A673 (cell line): Measurements from ENCODE around the gene TRPC3. TPM values are rescaled to one million over a fixed set of nuclear protein-coding genes. Genes with fewer than 3 reads are reported as not detected.

Source experiments
- BruUV-seq: library from RNA; stranded (reverse); fragments of 400-500 nt; replicated peaks from 2 replicates; lab custom pipeline; 2021; lab: Mats Ljungman, UMichigan
- CTCF ChIA-PET: fragments of 300-600 bp; sonication (Branson Sonifier 250); formaldehyde crosslinking; loops from one replicate; lab custom pipeline; 2022; ENCODE audit warnings: antibody characterized with exemption; lab: Charles Lee
- POLR2A ChIA-PET: fragments of 300-600 bp; sonication (Branson Sonifier 250); formaldehyde crosslinking; loops from one replicate; lab custom pipeline; 2022; ENCODE audit warnings: antibody characterized with exemption; ENCODE audit not compliant: low non-redundant PET; lab: Charles Lee
- DNase-seq: peaks from one replicate; pipeline ENCODE4 v3.0.0-alpha.2; 2015; ENCODE audit warnings: low spot score
- H3K27ac ChIP-seq: fragments of 200-600 bp; sonication (generic); 2 replicates; pipeline ENCODE4 v1.5.1; 2016; ENCODE audit warnings: mixed run types, low read depth, mild to moderate bottlenecking, mixed read lengths, antibody characterized with exemption, low read length; ENCODE audit not compliant: poor library complexity, severe bottlenecking
- H3K27me3 ChIP-seq: fragments of 200-600 bp; sonication (generic); replicated peaks from 2 replicates; pipeline ENCODE4 v1.6.1; 2017; ENCODE audit warnings: mixed run types, low read depth, mild to moderate bottlenecking, mixed read lengths, antibody characterized with exemption, low read length; ENCODE audit not compliant: insufficient read depth, poor library complexity
- H3K36me3 ChIP-seq: fragments of 200-600 bp; sonication (generic); 2 replicates; pipeline ENCODE4 v1.6.1; 2016; ENCODE audit warnings: mixed run types, mild to moderate bottlenecking, mixed read lengths, antibody characterized with exemption, low read length; ENCODE audit not compliant: insufficient read depth, poor library complexity, severe bottlenecking
- H3K4me1 ChIP-seq: fragments of 200-600 bp; sonication (generic); 2 replicates; pipeline ENCODE4 v1.6.1; 2017; ENCODE audit warnings: mixed run types, mild to moderate bottlenecking, mixed read lengths, antibody characterized with exemption, low read length; ENCODE audit not compliant: insufficient read depth, poor library complexity, severe bottlenecking
- H3K4me3 ChIP-seq: fragments of 200-600 bp; sonication (generic); 2 replicates; pipeline ENCODE4 v1.5.1; 2016; ENCODE audit warnings: low read depth, mixed run types, mild to moderate bottlenecking, mixed read lengths, low read length; ENCODE audit not compliant: poor library complexity, severe bottlenecking
- H3K9me3 ChIP-seq: fragments of 200-600 bp; sonication (generic); 2 replicates; pipeline ENCODE4 v1.6.1; 2016; ENCODE audit warnings: mixed run types, low read depth, mild to moderate bottlenecking, mixed read lengths, antibody characterized with exemption, low read length; ENCODE audit not compliant: poor library complexity, severe bottlenecking
- EZH2 ChIP-seq: fragments of 200-600 bp; sonication (generic); IDR thresholded peaks from 2 replicates; pipeline ENCODE4 v1.6.1; 2017; ENCODE audit warnings: borderline replicate concordance, low read depth, mild to moderate bottlenecking, mixed read lengths, antibody characterized with exemption, low read length; ENCODE audit not compliant: poor library complexity, severe bottlenecking
- intact Hi-C: fragments of 100-400 bp; cut with micrococcal nuclease; formaldehyde crosslinking; loops from one replicate; pipeline ENCODE4 v1.10.0; 2022; ENCODE audit not compliant: unreplicated experiment
- total RNA-seq: library from RNA; stranded (reverse); gene quantifications from 2 replicates; pipeline ENCODE4 v1.2.3, GENCODE V29; 2021
- TF ChIP-seq, protein P1 (sequence below): fragments of 300-800, 200-600 bp; sonication (generic); conservative IDR thresholded peaks from 2 replicates; pipeline ENCODE4 v1.5.1; 2017; ENCODE audit warnings: low read depth, mild to moderate bottlenecking, antibody characterized with exemption, low read length, moderate library complexity, mixed read lengths

TRPC3 gene
- total RNA-seq, 1 experiment from 2014 or later = 0.24 TPM

DNA sequence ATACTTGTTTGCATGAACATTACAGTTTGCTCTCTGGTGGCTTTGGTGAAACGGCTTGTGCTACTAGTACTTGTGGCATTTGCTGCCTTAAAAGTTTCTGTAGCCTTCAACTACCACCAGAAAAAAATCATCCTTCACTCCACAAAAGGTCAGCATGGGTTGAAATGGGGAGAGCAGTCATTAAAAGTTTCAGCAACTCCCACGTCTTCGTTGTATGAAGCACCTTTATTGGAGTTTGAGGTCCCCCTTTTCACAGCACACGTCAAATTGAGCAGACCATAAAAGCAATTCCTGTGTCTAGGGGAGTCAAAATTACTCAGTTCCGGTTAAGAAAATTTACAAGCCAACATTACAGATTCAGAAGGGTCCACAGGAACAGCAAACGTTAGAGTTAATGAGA lies 105.2 kb downstream of the TRPC3 start:
- TF ChIP-seq, protein P1, sequence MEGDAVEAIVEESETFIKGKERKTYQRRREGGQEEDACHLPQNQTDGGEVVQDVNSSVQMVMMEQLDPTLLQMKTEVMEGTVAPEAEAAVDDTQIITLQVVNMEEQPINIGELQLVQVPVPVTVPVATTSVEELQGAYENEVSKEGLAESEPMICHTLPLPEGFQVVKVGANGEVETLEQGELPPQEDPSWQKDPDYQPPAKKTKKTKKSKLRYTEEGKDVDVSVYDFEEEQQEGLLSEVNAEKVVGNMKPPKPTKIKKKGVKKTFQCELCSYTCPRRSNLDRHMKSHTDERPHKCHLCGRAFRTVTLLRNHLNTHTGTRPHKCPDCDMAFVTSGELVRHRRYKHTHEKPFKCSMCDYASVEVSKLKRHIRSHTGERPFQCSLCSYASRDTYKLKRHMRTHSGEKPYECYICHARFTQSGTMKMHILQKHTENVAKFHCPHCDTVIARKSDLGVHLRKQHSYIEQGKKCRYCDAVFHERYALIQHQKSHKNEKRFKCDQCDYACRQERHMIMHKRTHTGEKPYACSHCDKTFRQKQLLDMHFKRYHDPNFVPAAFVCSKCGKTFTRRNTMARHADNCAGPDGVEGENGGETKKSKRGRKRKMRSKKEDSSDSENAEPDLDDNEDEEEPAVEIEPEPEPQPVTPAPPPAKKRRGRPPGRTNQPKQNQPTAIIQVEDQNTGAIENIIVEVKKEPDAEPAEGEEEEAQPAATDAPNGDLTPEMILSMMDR = no peak
- no peak for TF ChIP-seq EZH2
- no TSS peak for BruUV-seq
- H3K36me3 ChIP-seq = peaks cover 10% of the 10 kb centered on the region
- ChIA-PET CTCF (no interaction called here), POLR2A (no interaction called here)
- H3K4me3 ChIP-seq = no peak overlapping the region
- H3K27me3 ChIP-seq = no peaks in the 10 kb centered on the region
- DNase-seq = no peak
- intact Hi-C loops = no loop called here
- H3K27ac ChIP-seq = no peak overlapping the region
- H3K4me1 ChIP-seq = no peaks in the 10 kb centered on the region
- no peaks in the 10 kb centered on the region for H3K9me3 ChIP-seq

DNA sequence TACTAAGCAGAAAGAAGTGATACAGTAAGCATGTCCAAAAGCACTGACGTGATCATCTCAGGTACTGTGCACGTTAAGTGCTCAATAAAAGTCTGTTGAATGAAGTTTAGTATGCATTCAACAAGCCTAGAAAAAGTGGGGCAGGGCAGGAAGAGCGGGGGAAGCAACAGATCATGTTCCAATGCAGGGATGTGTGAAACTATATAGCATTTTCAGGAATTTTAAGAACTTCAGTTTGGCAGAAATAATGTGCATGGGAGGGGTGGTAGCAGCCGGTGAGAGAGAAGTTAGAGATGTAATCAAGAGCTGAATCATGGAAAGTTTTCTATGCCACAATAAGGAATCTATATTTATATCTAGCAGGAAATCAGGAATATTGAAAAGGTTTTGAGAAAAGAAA lies 109.0 kb downstream of the TRPC3 start:
- TF ChIP-seq EZH2 = no peak
- TF ChIP-seq, protein P1 = no peak
- no peaks in the 10 kb centered on the region for H3K27me3 ChIP-seq
- ChIA-PET CTCF (no interaction called here), POLR2A (no interaction called here)
- no peak overlapping the region for H3K27ac ChIP-seq
- no peaks in the 10 kb centered on the region for H3K9me3 ChIP-seq
- intact Hi-C loops = no loop called here
- no peaks in the 10 kb centered on the region for H3K4me1 ChIP-seq
- BruUV-seq = no TSS peak
- no peak for DNase-seq
- peaks cover under 1% of the 10 kb centered on the region for H3K36me3 ChIP-seq
- H3K4me3 ChIP-seq = no peak overlapping the region

DNA sequence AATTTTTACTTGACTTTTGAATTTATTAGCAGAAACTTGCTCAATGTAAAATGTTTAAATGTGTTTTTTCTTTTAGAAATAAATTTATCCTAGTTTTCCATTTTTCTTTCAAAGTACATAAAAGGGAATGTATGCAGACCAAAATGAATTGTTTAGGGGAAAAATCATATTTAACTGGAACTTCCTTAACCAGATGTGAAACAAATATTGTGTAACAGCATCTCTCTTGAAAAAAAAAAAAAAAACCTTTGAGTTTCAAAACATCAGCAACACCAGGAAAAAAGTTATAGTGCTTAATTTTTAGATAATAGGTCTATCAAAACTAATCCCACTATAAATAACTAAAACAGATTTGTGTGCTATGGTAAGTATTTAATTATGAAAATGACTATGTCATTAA lies 113.7 kb downstream of the TRPC3 start:
- TF ChIP-seq, protein P1 = no peak
- no peak for TF ChIP-seq EZH2
- Histone ChIP-seq H3K4me1 (no peaks in the 10 kb centered on the region), H3K27me3 (no peaks in the 10 kb centered on the region), H3K36me3 (peaks cover 3% of the 10 kb centered on the region), H3K9me3 (no peaks in the 10 kb centered on the region), H3K27ac (no peak overlapping the region), H3K4me3 (no peak overlapping the region)
- intact Hi-C loops = no loop called here
- DNase-seq = no peak
- CTCF ChIA-PET = no interaction called here
- BruUV-seq = no TSS peak
- POLR2A ChIA-PET = no interaction called here
